SJSA1 (cell line): ENCODE measurements around the gene HK1. TPM values are rescaled to one million over a fixed set of nuclear protein-coding genes. Genes with fewer than 3 reads are reported as not detected.
A peak's percentile ranks its signal among the peaks of the same experiment; 100 is the strongest.

Experiments used
- DNase-seq, 2 experiments: peaks; one replicate each; pipeline ENCODE4 v3.0.0-alpha.2; 2015 to 2020; ENCODE audit warnings: low spot score in 2 of 2, low read depth in 1 of 2
- H3K27ac ChIP-seq: fragments of 250-450 bp; sonication (Bioruptor Pico); 2 replicates; pipeline ENCODE4 v1.5.1; 2020; ENCODE audit warnings: mild to moderate bottlenecking, moderate library complexity
- H3K27me3 ChIP-seq: fragments of 250-450 bp; sonication (Bioruptor Pico); replicated peaks from 2 replicates; pipeline ENCODE4 v1.5.1; 2020; ENCODE audit warnings: mild to moderate bottlenecking, moderate library complexity
- H3K36me3 ChIP-seq: fragments of 250-450 bp; sonication (Bioruptor Pico); 2 replicates; pipeline ENCODE4 v1.5.1; 2020; ENCODE audit warnings: mild to moderate bottlenecking
- H3K4me1 ChIP-seq: fragments of 250-450 bp; sonication (Bioruptor Pico); replicated peaks from 2 replicates; pipeline ENCODE4 v1.6.1; 2021; ENCODE audit warnings: mild to moderate bottlenecking
- H3K4me3 ChIP-seq: fragments of 250-450 bp; sonication (Bioruptor Pico); 2 replicates; pipeline ENCODE4 v1.5.1; 2020; ENCODE audit warnings: mild to moderate bottlenecking
- H3K9me3 ChIP-seq: fragments of 250-450 bp; sonication (Bioruptor Pico); replicated peaks from 2 replicates; pipeline ENCODE4 v1.5.1; 2020; ENCODE audit warnings: mild to moderate bottlenecking
- total RNA-seq: library from RNA; depleted of rRNA; stranded (reverse); fragments of >200 nt; shearing (Covaris generic); gene quantifications from 2 replicates; pipeline ENCODE4 v1.2.3, GENCODE V29; 2014

Gene HK1
- total RNA-seq, 1 experiment from 2014 or later: 53.1 TPM

- no peak for DNase-seq
- Histone ChIP-seq H3K4me3 (no peak overlapping the region), H3K4me1 (peaks cover 13% of the 10 kb centered on the region), H3K27me3 (no peaks in the 10 kb centered on the region), H3K27ac (no peak overlapping the region), H3K9me3 (no peaks in the 10 kb centered on the region; the same call in 1 of the 2 replicates), H3K36me3 (peaks cover 53% of the 10 kb centered on the region)
Observed at GRCh38 chr10:69401416-69401815, 123.1 kb downstream of the HK1 start.

GRCh38 chr10:69402386-69402785 lies 124.1 kb downstream of the HK1 start:
- H3K36me3 ChIP-seq: peaks cover 50% of the 10 kb centered on the region

GRCh38 chr10:69403066-69403465 lies 124.8 kb downstream of the HK1 start:
- Histone ChIP-seq H3K4me1 (peaks cover 13% of the 10 kb centered on the region), H3K27me3 (no peaks in the 10 kb centered on the region), H3K9me3 (no peaks in the 10 kb centered on the region; the same call in 1 of the 2 replicates), H3K36me3 (peaks cover 43% of the 10 kb centered on the region), H3K27ac (no peak overlapping the region), H3K4me3 (no peak overlapping the region)
- DNase-seq: no peak

More at GRCh38 chr10:69402386-69402785, 124.1 kb downstream of the HK1 start:
- Histone ChIP-seq H3K9me3 (no peaks in the 10 kb centered on the region; the same call in 1 of the 2 replicates), H3K27ac (no peak overlapping the region), H3K4me3 (no peak overlapping the region), H3K27me3 (no peaks in the 10 kb centered on the region), H3K4me1 (peaks cover 13% of the 10 kb centered on the region)
- no peak for DNase-seq

GRCh38 chr10:69403519-69403918 lies 125.2 kb downstream of the HK1 start:
- no peaks in the 10 kb centered on the region; the same call in 1 of the 2 replicates for H3K9me3 ChIP-seq
- H3K36me3 ChIP-seq: peaks cover 39% of the 10 kb centered on the region
- H3K4me1 ChIP-seq: peaks cover 13% of the 10 kb centered on the region
- no peak overlapping the region for H3K27ac ChIP-seq
- H3K27me3 ChIP-seq: no peaks in the 10 kb centered on the region
- no peak for DNase-seq
- no peak overlapping the region for H3K4me3 ChIP-seq

- H3K27me3 ChIP-seq: no peaks in the 10 kb centered on the region
- no peak overlapping the region for H3K27ac ChIP-seq
- no peaks in the 10 kb centered on the region; the same call in 1 of the 2 replicates for H3K9me3 ChIP-seq
- no peak for DNase-seq
- no peak overlapping the region for H3K4me3 ChIP-seq
- peaks cover 18% of the 10 kb centered on the region for H3K4me1 ChIP-seq
- H3K36me3 ChIP-seq: peaks cover 26% of the 10 kb centered on the region
Observed at GRCh38 chr10:69404786-69405185, 126.5 kb downstream of the HK1 start.

- Histone ChIP-seq H3K27me3 (no peaks in the 10 kb centered on the region), H3K36me3 (peaks cover 23% of the 10 kb centered on the region), H3K27ac (no peak overlapping the region), H3K4me1 (peaks cover 18% of the 10 kb centered on the region), H3K9me3 (no peaks in the 10 kb centered on the region; the same call in 1 of the 2 replicates), H3K4me3 (no peak overlapping the region)
- DNase-seq: peak in 1 of 2 experiments; percentile 43
Observed at GRCh38 chr10:69405221-69405620, 126.9 kb downstream of the HK1 start.

- Histone ChIP-seq H3K27ac (no peak overlapping the region), H3K4me1 (peaks cover 18% of the 10 kb centered on the region), H3K4me3 (no peak overlapping the region), H3K9me3 (no peaks in the 10 kb centered on the region; the same call in 1 of the 2 replicates), H3K27me3 (no peaks in the 10 kb centered on the region), H3K36me3 (peaks cover 12% of the 10 kb centered on the region)
- DNase-seq: no peak
Observed at GRCh38 chr10:69406302-69406811, 128.1 kb downstream of the HK1 start.

GRCh38 chr10:69406816-69407580 lies 128.7 kb downstream of the HK1 start:
- Histone ChIP-seq H3K36me3 (peaks cover 9% of the 10 kb centered on the region), H3K9me3 (no peaks in the 10 kb centered on the region; the same call in 1 of the 2 replicates), H3K27me3 (no peaks in the 10 kb centered on the region), H3K4me1 (peaks cover 18% of the 10 kb centered on the region), H3K4me3 (no peak overlapping the region), H3K27ac (no peak overlapping the region)
- no peak for DNase-seq

- Histone ChIP-seq H3K9me3 (no peaks in the 10 kb centered on the region; the same call in 1 of the 2 replicates), H3K27me3 (no peaks in the 10 kb centered on the region), H3K4me1 (peaks cover 18% of the 10 kb centered on the region), H3K36me3 (peaks cover 4% of the 10 kb centered on the region), H3K27ac (no peak overlapping the region), H3K4me3 (no peak overlapping the region)
- DNase-seq: no peak
Observed at GRCh38 chr10:69407621-69408301, 129.5 kb downstream of the HK1 start.

GRCh38 chr10:69408318-69409175 lies 130.3 kb downstream of the HK1 start:
- Histone ChIP-seq H3K27me3 (no peaks in the 10 kb centered on the region), H3K4me3 (peak overlapping the region; percentile 35), H3K4me1 (peaks cover 18% of the 10 kb centered on the region), H3K27ac (peak overlapping the region; percentile 52; the same call in 1 of the 2 replicates), H3K36me3 (no peaks in the 10 kb centered on the region; the same call in 1 of the 2 replicates), H3K9me3 (no peaks in the 10 kb centered on the region; the same call in 1 of the 2 replicates)
- peak; percentile 78 to 96 for DNase-seq

- Histone ChIP-seq H3K36me3 (no peaks in the 10 kb centered on the region), H3K4me3 (peak overlapping the region; percentile 35), H3K9me3 (no peaks in the 10 kb centered on the region), H3K27me3 (no peaks in the 10 kb centered on the region), H3K4me1 (peaks cover 18% of the 10 kb centered on the region), H3K27ac (peak overlapping the region; percentile 52; the same call in 1 of the 2 replicates)
- DNase-seq: no peak
Observed at GRCh38 chr10:69409176-69409495, 130.8 kb downstream of the HK1 start.

GRCh38 chr10:69409968-69410367 lies 131.7 kb downstream of the HK1 start:
- H3K36me3 ChIP-seq: no peaks in the 10 kb centered on the region
- no peak overlapping the region for H3K27ac ChIP-seq
- no peaks in the 10 kb centered on the region for H3K27me3 ChIP-seq
- peaks cover 12% of the 10 kb centered on the region for H3K4me1 ChIP-seq
- no peak for DNase-seq
- no peaks in the 10 kb centered on the region for H3K9me3 ChIP-seq
- no peak overlapping the region for H3K4me3 ChIP-seq

- Histone ChIP-seq H3K36me3 (no peaks in the 10 kb centered on the region), H3K4me1 (peaks cover 9% of the 10 kb centered on the region), H3K9me3 (no peaks in the 10 kb centered on the region), H3K27ac (no peak overlapping the region), H3K4me3 (no peak overlapping the region), H3K27me3 (no peaks in the 10 kb centered on the region)
- no peak for DNase-seq
Observed at GRCh38 chr10:69410487-69410886, 132.2 kb downstream of the HK1 start.
